GM12891 (cell line): Measurements from ENCODE around the gene KASH5.
A peak's percentile ranks its signal among the peaks of the same experiment; 100 is the strongest.

Experiments used
- DNase-seq: peaks from one replicate; pipeline ENCODE4 v3.0.0; 2011; ENCODE audit warnings: low spot score; ENCODE audit not compliant: insufficient read length
- FAIRE-seq: peaks from 2 replicates; lab custom pipeline; 2011; peaks lifted over from hg19 to GRCh38; lab: Jason Lieb, UNC
- PAX5 ChIP-seq: IDR thresholded peaks from 2 replicates; pipeline ENCODE4 v1.6.1; 2011; ENCODE audit warnings: low read length, moderate library complexity, mild to moderate bottlenecking; ENCODE audit not compliant: insufficient read depth, severe bottlenecking
- POLR2A ChIP-seq: IDR thresholded peaks from 2 replicates; pipeline ENCODE4 v1.6.1; 2011; ENCODE audit warnings: low read depth, low read length, control low read depth
- POLR2AphosphoS5 ChIP-seq: IDR thresholded peaks from 2 replicates; pipeline ENCODE4 v1.6.1; 2011; ENCODE audit warnings: low read depth, low read length, control low read depth
- POU2F2 ChIP-seq: IDR thresholded peaks from 2 replicates; pipeline ENCODE4 v1.6.1; 2011; ENCODE audit warnings: low read depth, mild to moderate bottlenecking, control low read depth, low read length, moderate library complexity
- SPI1 ChIP-seq: IDR thresholded peaks from 2 replicates; pipeline ENCODE4 v1.6.1; 2011; ENCODE audit warnings: low read depth, low read length, control low read depth
- TAF1 ChIP-seq: IDR thresholded peaks from 2 replicates; pipeline ENCODE4 v1.6.1; 2011; ENCODE audit warnings: low read depth, low read length, control low read depth

The KASH5 gene

DNA sequence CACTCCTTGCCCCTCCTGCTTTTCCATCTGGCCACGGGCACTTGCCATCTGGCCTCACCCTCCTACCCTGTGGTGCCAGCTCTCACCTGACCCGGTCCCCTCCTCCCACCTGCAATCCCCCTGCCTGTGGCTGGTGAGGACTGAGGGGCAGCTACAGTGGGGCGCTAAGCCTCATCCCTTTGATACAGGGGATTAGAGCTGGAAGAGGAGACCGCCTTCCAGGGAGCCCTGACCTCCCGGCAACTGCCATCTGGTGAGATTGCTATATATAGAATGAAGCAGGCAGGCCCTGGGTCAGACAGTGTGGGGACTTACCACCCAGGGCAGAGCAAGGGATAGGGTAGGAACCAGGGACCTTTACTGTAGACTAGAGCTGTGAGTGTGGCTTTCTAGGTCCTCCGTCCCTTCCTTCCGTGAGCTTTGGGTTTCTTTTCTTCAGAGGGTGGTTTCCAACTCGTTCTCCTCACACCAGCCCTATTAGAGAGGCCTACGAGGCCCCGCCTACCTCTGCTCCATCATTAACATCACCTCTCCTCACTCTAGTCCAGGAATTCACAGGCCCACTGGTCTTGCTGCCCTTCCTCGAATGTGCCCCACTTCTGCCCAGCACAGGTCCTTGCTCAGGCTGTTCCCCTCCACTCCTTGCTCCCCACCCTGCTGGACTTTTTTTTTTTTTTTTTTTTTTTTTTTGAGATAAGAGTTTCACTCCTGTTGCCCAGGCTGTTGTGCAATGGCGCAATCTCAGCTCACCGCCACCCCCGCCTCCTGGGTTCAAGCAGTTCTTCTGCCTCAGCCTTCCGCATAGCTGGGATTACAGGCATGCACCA, 7.7 kb downstream of the KASH5 start:
- DNase-seq (no peak), FAIRE-seq (no peak)
- TF ChIP-seq POLR2AphosphoS5 = no peak
- no peak for TF ChIP-seq TAF1
- TF ChIP-seq POU2F2 = no peak
- no peak for TF ChIP-seq SPI1
- no peak for TF ChIP-seq POLR2A
- TF ChIP-seq PAX5 = no peak

DNA sequence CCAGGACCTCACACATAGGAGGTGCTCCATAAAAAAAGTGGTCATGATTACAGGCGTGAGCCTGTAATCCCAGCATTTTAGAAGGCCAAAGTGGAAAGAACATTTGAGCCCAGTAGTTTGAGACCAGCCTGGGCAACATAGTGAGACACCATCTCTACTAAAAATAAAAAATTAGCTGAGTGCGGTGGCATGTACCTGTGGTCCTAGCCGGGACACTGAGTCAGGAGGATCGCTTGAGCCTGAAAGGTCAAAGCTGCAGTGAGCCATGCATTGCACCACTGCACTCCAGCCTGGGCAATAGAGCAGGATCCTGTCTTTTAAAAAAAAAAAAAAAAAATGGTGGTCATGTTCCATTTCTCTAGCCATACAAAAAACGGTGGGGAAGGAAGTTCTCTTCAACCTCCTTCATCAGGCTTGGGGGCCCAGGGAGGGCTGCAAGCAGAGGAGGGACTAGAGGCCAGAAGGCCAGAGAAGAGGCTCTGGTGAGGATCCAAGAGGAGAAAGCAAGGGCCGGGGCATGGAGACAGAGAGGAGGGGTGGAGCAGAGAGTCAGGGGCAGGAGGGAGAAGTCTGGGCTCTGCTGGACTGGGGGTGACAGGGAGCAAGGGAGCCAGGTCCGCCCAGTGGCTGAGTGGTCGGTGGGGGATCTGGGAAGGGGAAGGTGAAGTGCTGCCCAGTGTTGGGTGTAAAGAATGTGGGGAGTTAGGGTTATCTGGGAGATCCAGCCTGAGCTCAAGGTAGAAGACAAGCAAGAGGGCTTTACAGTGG, 8.9 kb downstream of the KASH5 start:
- no peak for FAIRE-seq
- TF ChIP-seq POLR2AphosphoS5 (no peak), POU2F2 (no peak), PAX5 (no peak), SPI1 (no peak), POLR2A (no peak), TAF1 (no peak)
- DNase-seq = no peak

DNA sequence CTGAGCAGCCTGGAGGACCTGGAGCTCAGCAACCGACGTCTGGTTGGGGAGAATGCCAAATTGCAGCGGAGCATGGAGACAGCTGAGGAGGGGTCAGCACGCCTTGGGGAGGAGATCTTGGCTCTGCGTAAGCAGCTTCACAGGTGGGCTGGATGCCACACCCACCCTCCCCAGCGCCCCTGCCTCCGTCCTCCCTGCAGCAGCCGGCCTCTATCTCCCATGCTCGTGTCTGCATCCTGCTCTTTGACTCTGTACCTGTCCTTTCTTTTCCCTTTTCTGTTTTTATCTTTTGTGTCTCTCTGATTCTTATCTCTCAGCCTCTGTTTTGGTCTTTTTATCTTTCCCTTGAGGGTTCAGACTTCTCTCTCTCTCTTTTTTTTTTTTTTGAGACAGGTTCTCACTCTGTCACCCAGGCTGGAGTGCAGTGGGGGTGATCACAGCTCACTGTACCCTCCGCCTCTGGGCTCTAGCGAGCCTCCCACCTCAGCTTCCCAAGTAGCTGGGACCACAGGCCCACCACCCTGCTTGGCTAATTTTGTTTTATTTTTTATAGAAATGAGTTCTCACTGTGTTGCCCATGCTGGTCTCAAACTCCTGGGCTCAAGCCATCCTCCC, 10.1 kb downstream of the KASH5 start:
- FAIRE-seq (no peak), DNase-seq (no peak)
- TF ChIP-seq TAF1 (no peak), SPI1 (no peak), POLR2AphosphoS5 (no peak), POLR2A (no peak), PAX5 (no peak), POU2F2 (no peak)

GRCh38 chr19:49398931-49399330, 10.9 kb downstream of the KASH5 start:
- DNase-seq (no peak), FAIRE-seq (no peak)
- TF ChIP-seq POLR2AphosphoS5 = no peak
- no peak for TF ChIP-seq SPI1
- no peak for TF ChIP-seq POU2F2
- no peak for TF ChIP-seq PAX5
- TF ChIP-seq POLR2A = no peak
- TF ChIP-seq TAF1 = no peak

DNA sequence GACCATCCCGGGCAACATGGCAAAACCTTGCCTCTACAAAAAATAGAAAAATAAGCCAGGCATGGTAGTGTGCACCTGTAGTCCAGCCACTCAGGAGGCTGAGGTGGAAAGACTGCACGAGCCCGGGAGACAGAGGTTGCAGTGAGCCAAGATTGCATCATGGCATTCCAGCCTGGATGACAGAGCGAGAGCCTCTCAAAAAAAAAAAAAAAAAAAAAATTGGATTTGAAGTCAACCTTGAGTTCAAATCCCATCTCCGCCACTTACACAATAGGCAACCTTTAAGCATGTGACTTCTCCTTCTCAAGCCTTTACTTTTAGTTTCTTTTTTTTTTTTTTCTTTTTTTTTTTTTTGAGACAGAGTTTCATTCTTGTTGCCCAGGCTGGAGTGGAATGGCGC, 12.0 kb downstream of the KASH5 start:
- FAIRE-seq (no peak), DNase-seq (no peak)
- TF ChIP-seq POU2F2 (no peak), PAX5 (no peak), SPI1 (no peak), POLR2AphosphoS5 (no peak), TAF1 (no peak), POLR2A (no peak)

DNA sequence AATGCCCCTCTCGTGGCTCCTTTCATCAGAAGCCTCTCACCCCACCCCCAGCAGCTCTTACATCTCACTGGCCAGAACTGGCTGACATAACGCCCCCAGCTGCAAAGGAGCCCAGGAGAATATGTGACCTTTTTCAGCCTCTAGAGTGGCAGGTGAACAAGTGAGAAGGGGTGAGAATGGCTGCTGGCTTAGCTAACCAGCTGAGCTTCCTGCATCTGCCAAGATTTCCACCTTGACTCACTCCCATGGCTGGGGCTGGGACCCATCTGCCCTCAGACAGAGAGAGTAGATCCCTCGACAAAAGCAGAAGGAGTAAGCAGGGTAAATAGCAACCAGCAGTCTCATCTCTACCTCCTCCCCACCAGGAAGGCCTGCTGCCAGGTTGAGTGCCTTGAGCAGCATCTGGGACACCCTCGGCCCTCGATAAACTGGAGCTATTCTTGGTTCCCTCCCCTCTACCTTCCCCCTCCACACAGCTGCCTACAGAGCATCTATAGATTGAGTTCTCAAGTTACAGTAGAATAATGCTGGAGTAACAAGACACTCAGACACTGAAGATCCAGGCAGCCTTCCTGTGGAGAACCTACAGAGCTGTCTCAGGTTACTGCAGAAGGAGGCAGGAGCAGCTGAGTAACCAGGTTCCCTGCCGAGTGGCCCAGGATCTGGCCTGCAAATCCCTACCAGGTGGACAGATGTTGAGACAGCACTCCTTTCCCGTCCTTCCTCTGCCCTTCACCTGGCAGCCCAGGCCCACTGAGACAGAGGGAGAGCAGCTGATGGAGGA, 15.5 kb downstream of the KASH5 start:
- DNase-seq = no peak

GRCh38 chr19:49407079-49407478, 19.0 kb downstream of the KASH5 start:
- no peak for FAIRE-seq
- DNase-seq = no peak
- TF ChIP-seq POU2F2 (no peak), TAF1 (no peak), POLR2A (no peak), PAX5 (no peak), POLR2AphosphoS5 (no peak), SPI1 (no peak)

More for the DNA sequence above, 15.5 kb downstream of the KASH5 start:
- FAIRE-seq = peak; percentile 55
- TF ChIP-seq SPI1 (no peak), POU2F2 (no peak), POLR2A (no peak), POLR2AphosphoS5 (no peak), PAX5 (no peak), TAF1 (no peak)

GRCh38 chr19:49407482-49408015, 19.5 kb downstream of the KASH5 start:
- FAIRE-seq = no peak

More at GRCh38 chr19:49407482-49408015, 19.5 kb downstream of the KASH5 start:
- TF ChIP-seq POLR2A (no peak), POU2F2 (no peak)
- no peak for DNase-seq
